SJSA1 (cell line): ENCODE results near the gene COA4. TPM values are rescaled to one million over a fixed set of nuclear protein-coding genes. Genes with fewer than 3 reads are reported as not detected.
"Not testable (repeated sequence)": the region's sequence is repeated elsewhere in the genome, so short reads cannot be mapped to it uniquely, and the experiment has no call there.

Source experiments
- DNase-seq, 2 experiments: peaks; one replicate each; pipeline ENCODE4 v3.0.0-alpha.2; 2015 to 2020; ENCODE audit warnings: low spot score in 2 of 2, low read depth in 1 of 2
- H3K27ac ChIP-seq: fragments of 250-450 bp; sonication (Bioruptor Pico); 2 replicates; pipeline ENCODE4 v1.5.1; 2020; ENCODE audit warnings: mild to moderate bottlenecking, moderate library complexity
- H3K27me3 ChIP-seq: fragments of 250-450 bp; sonication (Bioruptor Pico); replicated peaks from 2 replicates; pipeline ENCODE4 v1.5.1; 2020; ENCODE audit warnings: mild to moderate bottlenecking, moderate library complexity
- H3K36me3 ChIP-seq: fragments of 250-450 bp; sonication (Bioruptor Pico); 2 replicates; pipeline ENCODE4 v1.5.1; 2020; ENCODE audit warnings: mild to moderate bottlenecking
- H3K4me1 ChIP-seq: fragments of 250-450 bp; sonication (Bioruptor Pico); replicated peaks from 2 replicates; pipeline ENCODE4 v1.6.1; 2021; ENCODE audit warnings: mild to moderate bottlenecking
- H3K4me3 ChIP-seq: fragments of 250-450 bp; sonication (Bioruptor Pico); 2 replicates; pipeline ENCODE4 v1.5.1; 2020; ENCODE audit warnings: mild to moderate bottlenecking
- H3K9me3 ChIP-seq: fragments of 250-450 bp; sonication (Bioruptor Pico); replicated peaks from 2 replicates; pipeline ENCODE4 v1.5.1; 2020; ENCODE audit warnings: mild to moderate bottlenecking
- total RNA-seq: library from RNA; depleted of rRNA; stranded (reverse); fragments of >200 nt; shearing (Covaris generic); gene quantifications from 2 replicates; pipeline ENCODE4 v1.2.3, GENCODE V29; 2014

The COA4 gene
- total RNA-seq, 1 experiment from 2014 or later: 62.1 TPM

GRCh38 chr11:73880449-73880848, 3.8 kb upstream of the COA4 start:
- H3K36me3 ChIP-seq, H3K9me3 ChIP-seq, H3K27ac ChIP-seq, H3K4me1 ChIP-seq, H3K4me3 ChIP-seq, DNase-seq, H3K27me3 ChIP-seq: not testable (repeated sequence)

GRCh38 chr11:73878771-73879170, 2.1 kb upstream of the COA4 start:
- Histone ChIP-seq H3K27me3 (no peaks in the 10 kb centered on the region), H3K36me3 (peaks cover 13% of the 10 kb centered on the region), H3K27ac (no peak overlapping the region), H3K4me3 (no peak overlapping the region), H3K9me3 (no peaks in the 10 kb centered on the region), H3K4me1 (0 out of 2 replicates have a peak, but pooled peaks cover 5% of the 10 kb centered on the region)
- no peak for DNase-seq

GRCh38 chr11:73875840-73876239, 806 bp downstream of the COA4 start:
- Histone ChIP-seq H3K4me3 (peak overlapping the region; percentile 76), H3K27me3 (no peaks in the 10 kb centered on the region), H3K9me3 (no peaks in the 10 kb centered on the region), H3K36me3 (peaks cover 23% of the 10 kb centered on the region), H3K4me1 (0 out of 2 replicates have a peak, but pooled peaks cover 5% of the 10 kb centered on the region), H3K27ac (peak overlapping the region; percentile 64)
- DNase-seq: peak in 1 of 2 experiments; percentile 3

- no peaks in the 10 kb centered on the region for H3K27me3 ChIP-seq
- H3K27ac ChIP-seq: no peak overlapping the region
- H3K4me1 ChIP-seq: 0 out of 2 replicates have a peak, but pooled peaks cover 5% of the 10 kb centered on the region
- no peak for DNase-seq
- H3K9me3 ChIP-seq: no peaks in the 10 kb centered on the region
- peaks cover 23% of the 10 kb centered on the region for H3K36me3 ChIP-seq
- peak overlapping the region; percentile 76; the same call in 1 of the 2 replicates for H3K4me3 ChIP-seq
Observed at GRCh38 chr11:73875380-73875779, 1.3 kb downstream of the COA4 start.

- Histone ChIP-seq H3K27ac (no peak overlapping the region), H3K27me3 (no peaks in the 10 kb centered on the region), H3K4me3 (no peak overlapping the region), H3K9me3 (no peaks in the 10 kb centered on the region), H3K4me1 (0 out of 2 replicates have a peak, but pooled peaks cover 5% of the 10 kb centered on the region), H3K36me3 (peaks cover 23% of the 10 kb centered on the region)
- DNase-seq: no peak
Observed at GRCh38 chr11:73872749-73873357, 3.8 kb downstream of the COA4 start.

- Histone ChIP-seq H3K27ac (no peak overlapping the region), H3K4me3 (no peak overlapping the region), H3K4me1 (0 out of 2 replicates have a peak, but pooled peaks cover 3% of the 10 kb centered on the region), H3K36me3 (peaks cover 15% of the 10 kb centered on the region), H3K9me3 (no peaks in the 10 kb centered on the region), H3K27me3 (no peaks in the 10 kb centered on the region)
- no peak for DNase-seq
Observed at GRCh38 chr11:73870261-73870660, 6.4 kb downstream of the COA4 start.

GRCh38 chr11:73869332-73869949, 7.2 kb downstream of the COA4 start:
- Histone ChIP-seq H3K36me3 (peaks cover 9% of the 10 kb centered on the region; the same call in 1 of the 2 replicates), H3K4me3 (no peak overlapping the region), H3K27ac (no peak overlapping the region), H3K4me1 (0 out of 2 replicates have a peak, but pooled peaks cover 3% of the 10 kb centered on the region), H3K27me3 (no peaks in the 10 kb centered on the region), H3K9me3 (no peaks in the 10 kb centered on the region)
- no peak for DNase-seq

GRCh38 chr11:73866586-73866996, 10.1 kb downstream of the COA4 start:
- H3K4me3 ChIP-seq: no peak overlapping the region
- no peaks in the 10 kb centered on the region for H3K9me3 ChIP-seq
- DNase-seq: peak in 1 of 2 experiments; percentile 3
- peaks cover 3% of the 10 kb centered on the region; the same call in 1 of the 2 replicates for H3K36me3 ChIP-seq
- H3K4me1 ChIP-seq: 0 out of 2 replicates have a peak, but pooled peaks cover 3% of the 10 kb centered on the region
- H3K27ac ChIP-seq: no peak overlapping the region
- H3K27me3 ChIP-seq: no peaks in the 10 kb centered on the region

GRCh38 chr11:73866095-73866579, 10.5 kb downstream of the COA4 start:
- Histone ChIP-seq H3K4me1 (0 out of 2 replicates have a peak, but pooled peaks cover 3% of the 10 kb centered on the region), H3K9me3 (no peaks in the 10 kb centered on the region), H3K4me3 (no peak overlapping the region), H3K27ac (no peak overlapping the region), H3K27me3 (no peaks in the 10 kb centered on the region), H3K36me3 (no peaks in the 10 kb centered on the region)
- no peak for DNase-seq

- H3K4me1 ChIP-seq: 0 out of 2 replicates have a peak, but pooled peaks cover 3% of the 10 kb centered on the region
- DNase-seq: no peak
Observed at GRCh38 chr11:73862986-73863385, 13.7 kb downstream of the COA4 start.

GRCh38 chr11:73860202-73860601, 16.4 kb downstream of the COA4 start:
- no peaks in the 10 kb centered on the region for H3K27me3 ChIP-seq
- DNase-seq: no peak
- H3K9me3 ChIP-seq: no peaks in the 10 kb centered on the region
- no peak overlapping the region for H3K4me3 ChIP-seq
- no peaks in the 10 kb centered on the region for H3K36me3 ChIP-seq
- no peaks in the 10 kb centered on the region for H3K4me1 ChIP-seq
- H3K27ac ChIP-seq: no peak overlapping the region

More at GRCh38 chr11:73862986-73863385, 13.7 kb downstream of the COA4 start:
- no peak overlapping the region for H3K4me3 ChIP-seq
- H3K36me3 ChIP-seq: no peaks in the 10 kb centered on the region
- H3K9me3 ChIP-seq: no peaks in the 10 kb centered on the region
- no peaks in the 10 kb centered on the region for H3K27me3 ChIP-seq
- no peak overlapping the region for H3K27ac ChIP-seq

- Histone ChIP-seq H3K9me3 (no peaks in the 10 kb centered on the region), H3K36me3 (no peaks in the 10 kb centered on the region), H3K27ac (no peak overlapping the region), H3K4me3 (no peak overlapping the region), H3K27me3 (no peaks in the 10 kb centered on the region), H3K4me1 (no peaks in the 10 kb centered on the region)
- no peak for DNase-seq
Observed at GRCh38 chr11:73859671-73860070, 17.0 kb downstream of the COA4 start.

GRCh38 chr11:73856031-73856567, 20.5 kb downstream of the COA4 start:
- H3K4me3 ChIP-seq: no peak overlapping the region
- no peaks in the 10 kb centered on the region for H3K36me3 ChIP-seq
- no peaks in the 10 kb centered on the region for H3K27me3 ChIP-seq
- no peak for DNase-seq
- no peaks in the 10 kb centered on the region for H3K4me1 ChIP-seq
- no peak overlapping the region for H3K27ac ChIP-seq
- no peaks in the 10 kb centered on the region for H3K9me3 ChIP-seq

- Histone ChIP-seq H3K4me1 (no peaks in the 10 kb centered on the region), H3K27ac (no peak overlapping the region), H3K9me3 (no peaks in the 10 kb centered on the region), H3K36me3 (no peaks in the 10 kb centered on the region), H3K27me3 (no peaks in the 10 kb centered on the region), H3K4me3 (no peak overlapping the region)
- DNase-seq: no peak
Observed at GRCh38 chr11:73854680-73855079, 22.0 kb downstream of the COA4 start.
